HEK293 (cell line): Measurements from ENCODE around the gene NCKAP1.

Experiments
- CTCF ChIA-PET: fragments of 350-600 bp; formaldehyde crosslinking; extraction: SDS; loops from one replicate; lab custom pipeline; 2021; ENCODE audit warnings: antibody characterized with exemption; lab: Yijun Ruan, JAX
- POLR2A ChIA-PET: fragments of 300-600 bp; formaldehyde crosslinking; extraction: SDS; loops from one replicate; lab custom pipeline; 2020; ENCODE audit warnings: antibody characterized with exemption, inconsistent platforms; lab: Yijun Ruan, JAX
- H3K27ac ChIP-seq: fragments of 200-500 bp; sonication (Bioruptor generic); 2 replicates; pipeline ENCODE4 v1.5.1; 2014; ENCODE audit warnings: low read depth, low read length, control low read depth, inconsistent platforms; ENCODE audit errors: extremely low read depth
- H3K36me3 ChIP-seq, 2 experiments: fragments of 200-500 bp in 1 of 2; sonication (Bioruptor generic) in 1 of 2; 1 replicate in 1 of 2; 2 replicates in 1 of 2; pipeline ENCODE4 v1.5.1; 2014 to 2017; ENCODE audit warnings: inconsistent platforms in 2 of 2, low read length in 2 of 2; ENCODE audit not compliant: control insufficient read depth in 2 of 2, insufficient read depth in 1 of 2
- H3K4me1 ChIP-seq: fragments of 200-500 bp; sonication (Bioruptor generic); 2 replicates; pipeline ENCODE4 v1.5.1; 2014; ENCODE audit warnings: mild to moderate bottlenecking, low read length, inconsistent platforms; ENCODE audit not compliant: control insufficient read depth, insufficient read depth
- H3K4me3 ChIP-seq: 2 replicates; pipeline ENCODE4 v1.5.1; 2011; ENCODE audit warnings: low read depth, mild to moderate bottlenecking, control low read depth, low read length, moderate library complexity
- H3K9me3 ChIP-seq: fragments of 200-500 bp; sonication (Bioruptor generic); 2 replicates; pipeline ENCODE4 v1.5.1; 2014; ENCODE audit warnings: low read depth, low read length, inconsistent platforms; ENCODE audit not compliant: control insufficient read depth, insufficient read depth
- KLF8 ChIP-seq: fragments of 450-650 bp; formaldehyde crosslinking; IDR thresholded peaks from 2 replicates; pipeline ENCODE4 v1.5.1; 2016; ENCODE audit warnings: missing biosample characterization, missing genetic modification characterization
- MZF1 ChIP-seq: fragments of 450-650 bp; formaldehyde crosslinking; IDR thresholded peaks from 2 replicates; pipeline ENCODE4 v1.5.1; 2017; ENCODE audit warnings: missing biosample characterization, missing genetic modification characterization, borderline replicate concordance
- OSR2 ChIP-seq: fragments of 450-650 bp; formaldehyde crosslinking; IDR thresholded peaks from 2 replicates; pipeline ENCODE4 v1.5.1; 2016; ENCODE audit warnings: missing biosample characterization, missing genetic modification characterization
- SCRT1 ChIP-seq: fragments of 450-650 bp; formaldehyde crosslinking; IDR thresholded peaks from 2 replicates; pipeline ENCODE4 v1.5.1; 2016; ENCODE audit warnings: missing biosample characterization, missing genetic modification characterization, borderline replicate concordance
- SETDB1 ChIP-seq: IDR thresholded peaks from one replicate; pipeline ENCODE4 v1.6.1; 2017; ENCODE audit warnings: mild to moderate bottlenecking, low read length, moderate library complexity, mixed read lengths; ENCODE audit not compliant: insufficient read length
- TCF7L2 ChIP-seq: IDR thresholded peaks from 2 replicates; pipeline ENCODE4 v1.6.1; 2011; ENCODE audit warnings: low read depth, mild to moderate bottlenecking, inconsistent platforms, low read length, moderate library complexity, borderline replicate concordance
- YY2 ChIP-seq: fragments of 450-650 bp; formaldehyde crosslinking; IDR thresholded peaks from 2 replicates; pipeline ENCODE4 v1.5.1; 2016; ENCODE audit warnings: missing biosample characterization, missing genetic modification characterization
- ZFHX2 ChIP-seq: fragments of 450-650 bp; formaldehyde crosslinking; conservative IDR thresholded peaks from 2 replicates; pipeline ENCODE4 v1.5.1; 2016; ENCODE audit warnings: missing biosample characterization, missing genetic modification characterization
- ZNF248 ChIP-seq: fragments of 450-650 bp; formaldehyde crosslinking; IDR thresholded peaks from 2 replicates; pipeline ENCODE4 v1.5.1; 2017; ENCODE audit warnings: missing biosample characterization, missing genetic modification characterization
- ZNF394 ChIP-seq: fragments of 450-650 bp; formaldehyde crosslinking; IDR thresholded peaks from 2 replicates; pipeline ENCODE4 v1.5.1; 2016; ENCODE audit warnings: missing biosample characterization, missing genetic modification characterization, mild to moderate bottlenecking, moderate library complexity, borderline replicate concordance
- ZNF423 ChIP-seq: fragments of 450-650 bp; formaldehyde crosslinking; IDR thresholded peaks from 2 replicates; pipeline ENCODE4 v1.5.1; 2016; ENCODE audit warnings: missing biosample characterization, missing genetic modification characterization
- ZNF518A ChIP-seq: fragments of 450-650 bp; formaldehyde crosslinking; conservative IDR thresholded peaks from 2 replicates; pipeline ENCODE4 v1.5.1; 2016; ENCODE audit warnings: low read depth, missing biosample characterization, missing genetic modification characterization
- ZNF658 ChIP-seq: fragments of 450-650 bp; formaldehyde crosslinking; IDR thresholded peaks from 2 replicates; pipeline ENCODE4; 2016; ENCODE audit warnings: missing biosample characterization, missing genetic modification characterization
- ZNF670 ChIP-seq: fragments of 450-650 bp; formaldehyde crosslinking; IDR thresholded peaks from 2 replicates; pipeline ENCODE4 v1.5.1; 2016; ENCODE audit warnings: missing biosample characterization, missing genetic modification characterization, low read depth
- TF ChIP-seq, protein P1 (sequence below): fragments of 450-650 bp; formaldehyde crosslinking; IDR thresholded peaks from 2 replicates; pipeline ENCODE4 v1.5.1; 2016; ENCODE audit warnings: missing biosample characterization, missing genetic modification characterization, borderline replicate concordance
- TF ChIP-seq, protein P2 (sequence below): fragments of 450-650 bp; formaldehyde crosslinking; IDR thresholded peaks from 2 replicates; pipeline ENCODE4 v1.5.1; 2016; ENCODE audit warnings: missing biosample characterization, missing genetic modification characterization

NCKAP1 gene

GRCh38 chr2:182914852-182915251 is 123.4 kb downstream of the NCKAP1 start (continued):
- TF ChIP-seq, protein P1, sequence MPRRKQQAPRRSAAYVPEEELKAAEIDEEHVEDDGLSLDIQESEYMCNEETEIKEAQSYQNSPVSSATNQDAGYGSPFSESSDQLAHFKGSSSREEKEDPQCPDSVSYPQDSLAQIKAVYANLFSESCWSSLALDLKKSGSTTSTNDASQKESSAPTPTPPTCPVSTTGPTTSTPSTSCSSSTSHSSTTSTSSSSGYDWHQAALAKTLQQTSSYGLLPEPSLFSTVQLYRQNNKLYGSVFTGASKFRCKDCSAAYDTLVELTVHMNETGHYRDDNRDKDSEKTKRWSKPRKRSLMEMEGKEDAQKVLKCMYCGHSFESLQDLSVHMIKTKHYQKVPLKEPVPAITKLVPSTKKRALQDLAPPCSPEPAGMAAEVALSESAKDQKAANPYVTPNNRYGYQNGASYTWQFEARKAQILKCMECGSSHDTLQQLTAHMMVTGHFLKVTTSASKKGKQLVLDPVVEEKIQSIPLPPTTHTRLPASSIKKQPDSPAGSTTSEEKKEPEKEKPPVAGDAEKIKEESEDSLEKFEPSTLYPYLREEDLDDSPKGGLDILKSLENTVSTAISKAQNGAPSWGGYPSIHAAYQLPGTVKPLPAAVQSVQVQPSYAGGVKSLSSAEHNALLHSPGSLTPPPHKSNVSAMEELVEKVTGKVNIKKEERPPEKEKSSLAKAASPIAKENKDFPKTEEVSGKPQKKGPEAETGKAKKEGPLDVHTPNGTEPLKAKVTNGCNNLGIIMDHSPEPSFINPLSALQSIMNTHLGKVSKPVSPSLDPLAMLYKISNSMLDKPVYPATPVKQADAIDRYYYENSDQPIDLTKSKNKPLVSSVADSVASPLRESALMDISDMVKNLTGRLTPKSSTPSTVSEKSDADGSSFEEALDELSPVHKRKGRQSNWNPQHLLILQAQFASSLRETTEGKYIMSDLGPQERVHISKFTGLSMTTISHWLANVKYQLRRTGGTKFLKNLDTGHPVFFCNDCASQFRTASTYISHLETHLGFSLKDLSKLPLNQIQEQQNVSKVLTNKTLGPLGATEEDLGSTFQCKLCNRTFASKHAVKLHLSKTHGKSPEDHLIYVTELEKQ (tag by site-specific recombination) = no peak
- TF ChIP-seq ZNF394 = no peak
- TF ChIP-seq SCRT1 = no peak
- no peak for TF ChIP-seq ZNF518A (tag by site-specific recombination)
- no peak for TF ChIP-seq TCF7L2
- TF ChIP-seq KLF8 (tag by site-specific recombination) = no peak
- TF ChIP-seq ZNF670 = no peak
- no peak for TF ChIP-seq ZNF248 (tag by site-specific recombination)
- no peak for TF ChIP-seq MZF1 (tag by site-specific recombination)
- no peak for TF ChIP-seq ZFHX2 (tag by site-specific recombination)

- Histone ChIP-seq H3K36me3 (peaks cover 0 to 34% of the 10 kb centered on the region in 2 experiments; a peak in 1 of 3 replicates), H3K4me1 (peaks cover 10% of the 10 kb centered on the region), H3K4me3 (no peak overlapping the region), H3K27ac (no peak overlapping the region), H3K9me3 (no peaks in the 10 kb centered on the region)
- ChIA-PET POLR2A (no interaction called here), CTCF (interaction anchor here (1.1 to 1.6 kb wide), 3 partner anchors 43 to 150 kb away, joined by 4 to 8 read pairs (median 4); no protein-coding TSS in a partner anchor)
- no peak for TF ChIP-seq SETDB1
- no peak for TF ChIP-seq YY2 (tag by site-specific recombination)
- TF ChIP-seq, protein P2, sequence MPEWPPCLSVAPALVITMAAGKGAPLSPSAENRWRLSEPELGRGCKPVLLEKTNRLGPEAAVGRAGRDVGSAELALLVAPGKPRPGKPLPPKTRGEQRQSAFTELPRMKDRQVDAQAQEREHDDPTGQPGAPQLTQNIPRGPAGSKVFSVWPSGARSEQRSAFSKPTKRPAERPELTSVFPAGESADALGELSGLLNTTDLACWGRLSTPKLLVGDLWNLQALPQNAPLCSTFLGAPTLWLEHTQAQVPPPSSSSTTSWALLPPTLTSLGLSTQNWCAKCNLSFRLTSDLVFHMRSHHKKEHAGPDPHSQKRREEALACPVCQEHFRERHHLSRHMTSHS (tag by site-specific recombination) = no peak
- no peak for TF ChIP-seq ZNF423 (tag by site-specific recombination)
- no peak for TF ChIP-seq ZNF658 (tag by site-specific recombination)
- TF ChIP-seq OSR2 = no peak
- no peak for TF ChIP-seq TCF7L2
Observed at GRCh38 chr2:182913064-182913463, 125.2 kb downstream of the NCKAP1 start.
